Heart left ventricle (tissue), 16 donors: ENCODE measurements around the gene MIXL1. TPM values are rescaled to one million over a fixed set of nuclear protein-coding genes. Genes with fewer than 3 reads are reported as not detected.

Experiments
- ATAC-seq, 4 donors: fragments of 200-7000 bp; cut with Tn5 transposase; one replicate each; pipeline ENCODE4 v1.9.1; 2020 to 2022; ENCODE audit warnings: moderate library complexity in 4 of 4, mild to moderate bottlenecking in 3 of 4, moderate number of reproducible peaks in 1 of 4
- DNase-seq, 5 donors: peaks; one replicate each; pipeline ENCODE4 v3.0.0-alpha.2; 2020
- H3K27ac ChIP-seq, 12 donors: fragments of 200-600 bp; sonication (generic) in 4 of 12; one replicate each; pipeline versions ENCODE4 v1.5.0 to v1.8.0; 2016 to 2022; ENCODE audit warnings: mild to moderate bottlenecking in 2 of 12
- H3K27me3 ChIP-seq, 9 donors: fragments of 200-600 bp; sonication (generic) in 2 of 9; one replicate each; pipeline versions ENCODE4 v1.5.1 to v1.8.0; 2016 to 2022; ENCODE audit warnings: mild to moderate bottlenecking in 3 of 9
- H3K36me3 ChIP-seq, 9 donors: fragments of 200-600 bp; sonication (generic) in 2 of 9; one replicate each; pipeline versions ENCODE4 v1.5.0 to v1.8.0; 2018 to 2022; ENCODE audit warnings: mild to moderate bottlenecking in 2 of 9
- H3K4me1 ChIP-seq, 12 donors: fragments of 200-600 bp; sonication (generic) in 4 of 12; one replicate each; pipeline versions ENCODE4 v1.5.0 to v1.8.0; 2016 to 2022; ENCODE audit warnings: mild to moderate bottlenecking in 3 of 12
- H3K4me3 ChIP-seq, 12 donors: fragments of 200-600 bp; sonication (generic) in 4 of 12; one replicate each; pipeline versions ENCODE4 v1.5.0 to v1.8.0; 2017 to 2022; ENCODE audit warnings: mild to moderate bottlenecking in 9 of 12, moderate library complexity in 4 of 12
- H3K9me3 ChIP-seq, 12 donors: fragments of 200-600 bp; sonication (generic) in 4 of 12; one replicate each; pipeline versions ENCODE4 v1.5.0 to v1.8.0; 2016 to 2022; ENCODE audit warnings: mild to moderate bottlenecking in 1 of 12
- POLR2A ChIP-seq, 2 donors: fragments of 450-650 bp; IDR thresholded peaks; one replicate each; pipeline ENCODE4 v1.6.1; 2017; ENCODE audit warnings: antibody characterized with exemption in 2 of 2, mild to moderate bottlenecking in 2 of 2, moderate library complexity in 2 of 2
- WGBS, 4 donors: extraction: QIAGEN DNeasy Blood & Tissue Kit in 2 of 4; methylation state at CpG; one replicate each; pipeline versions ENCODE4 v1.1.5 to v1.1.7; 2013 to 2018; 5-methylcytosine and 5-hydroxymethylcytosine counted together
- intact Hi-C, 10 donors: fragments of 100-400 bp; cut with DNase I; formaldehyde crosslinking; loops; one replicate each; pipeline versions ENCODE4 v1.11.1 to v1.14.2; 2022
- polyA plus RNA-seq, 2 donors: library from polyadenylated mRNA; stranded (reverse); fragments of 200-250 nt; gene quantifications; one replicate each; pipeline ENCODE4 v1.2.3, GENCODE V29; 2013
- total RNA-seq, 9 donors: library from RNA; depleted of rRNA in 2 of 9; stranded (reverse); fragments of >200 nt in 2 of 9; fragmentation: NEBNext Ultra II Directional in 3 of 9; extraction: Animal tissue kit (Norgen Biotek cat#: 25700) in 3 of 9; gene quantifications; one replicate each; pipeline versions ENCODE4 v1.1.0 to v1.2.4, GENCODE V29; 2016 to 2023
- TF ChIP-seq, protein P1 (sequence below), 12 donors: fragments of 200-600 bp; sonication (generic) in 4 of 12; IDR thresholded peaks; one replicate each; pipeline versions ENCODE4 v1.5.0 to v1.8.0; 2018 to 2022; ENCODE audit warnings: antibody characterized with exemption in 12 of 12, mild to moderate bottlenecking in 5 of 12
- donor health status: ischemic (EF 13 %, LVEDD 7.1; RV severe dilation, severe dysfunction).
- donor health status: healthy with polysubstance abuse.
- donor health status: DM: no; HTN: yes; CAD: no.
- donor health status: DM: no; HTN: no; CAD: no.
- donor health status: ischemic (EF 25% LVEDD 6.9; RV normal size, moderate dysfunction).
- donor health status: ischemic (EF 25% LVEDD 5.7; RV mildly dilated, moderate dysfunction).
- donor health status: healthy.
- donor health status: DM: yes; HTN: yes; CAD: no.
- donor health status: ischemic (EF 35%, LVEDD 5.7; RV mildly dilated, moderate dysfunction).
- donor health status: nonischemic (EF 11% LVEDD 7.7; RV severe dilation, severe dysfunction).
- donor health status: DM: yes; HTN: yes; CAD: no.
- donor health status: PGD.
- donor health status: ischemic (EF 29% LVEDD 5.4; RV normal size, mild dysfunction).
- donor health status: nonischemic (EF 23%, LVEDD 6.1; RV moderate dilation, normal function).

The MIXL1 gene
- total and polyA plus RNA-seq, 11 donors: 0.06 to 0.84 (median 0.32) TPM; not detected in 8

- Histone ChIP-seq H3K4me3 (no peak overlapping the region), H3K4me1 (peaks cover 0 to 15% (median 0%) of the 10 kb centered on the region in 12 donors), H3K36me3 (peaks cover 0 to 15% (median 9%) of the 10 kb centered on the region in 9 donors), H3K27ac (peak overlapping the region in 4 of 12 donors; percentile 0 to 81 (median 32)), H3K27me3 (no peaks in the 10 kb centered on the region), H3K9me3 (no peaks in the 10 kb centered on the region)
- ATAC-seq (no peak), DNase-seq (no peak)
- TF ChIP-seq, protein P1, sequence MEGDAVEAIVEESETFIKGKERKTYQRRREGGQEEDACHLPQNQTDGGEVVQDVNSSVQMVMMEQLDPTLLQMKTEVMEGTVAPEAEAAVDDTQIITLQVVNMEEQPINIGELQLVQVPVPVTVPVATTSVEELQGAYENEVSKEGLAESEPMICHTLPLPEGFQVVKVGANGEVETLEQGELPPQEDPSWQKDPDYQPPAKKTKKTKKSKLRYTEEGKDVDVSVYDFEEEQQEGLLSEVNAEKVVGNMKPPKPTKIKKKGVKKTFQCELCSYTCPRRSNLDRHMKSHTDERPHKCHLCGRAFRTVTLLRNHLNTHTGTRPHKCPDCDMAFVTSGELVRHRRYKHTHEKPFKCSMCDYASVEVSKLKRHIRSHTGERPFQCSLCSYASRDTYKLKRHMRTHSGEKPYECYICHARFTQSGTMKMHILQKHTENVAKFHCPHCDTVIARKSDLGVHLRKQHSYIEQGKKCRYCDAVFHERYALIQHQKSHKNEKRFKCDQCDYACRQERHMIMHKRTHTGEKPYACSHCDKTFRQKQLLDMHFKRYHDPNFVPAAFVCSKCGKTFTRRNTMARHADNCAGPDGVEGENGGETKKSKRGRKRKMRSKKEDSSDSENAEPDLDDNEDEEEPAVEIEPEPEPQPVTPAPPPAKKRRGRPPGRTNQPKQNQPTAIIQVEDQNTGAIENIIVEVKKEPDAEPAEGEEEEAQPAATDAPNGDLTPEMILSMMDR (IDR thresholded peaks at IDR 0.05): no peak
- no peak for TF ChIP-seq POLR2A (IDR thresholded peaks at IDR 0.05)
- intact Hi-C loops: no loop called here
- WGBS, 4 donors: 62 to 72% (median 67%) methylated on average over 1 of the region's 1 CpG
Observed at GRCh38 chr1:226274138-226274537, 50.7 kb downstream of the MIXL1 start.

- intact Hi-C loops: no loop called here
- DNase-seq (no peak), ATAC-seq (no peak)
- Histone ChIP-seq H3K36me3 (peaks cover 0 to 15% (median 9%) of the 10 kb centered on the region in 9 donors), H3K9me3 (no peaks in the 10 kb centered on the region), H3K4me1 (peaks cover 0 to 13% (median 0%) of the 10 kb centered on the region in 12 donors), H3K27me3 (no peaks in the 10 kb centered on the region), H3K27ac (no peak overlapping the region), H3K4me3 (no peak overlapping the region)
- TF ChIP-seq, protein P1 (IDR thresholded peaks at IDR 0.05): no peak
- no peak for TF ChIP-seq POLR2A (IDR thresholded peaks at IDR 0.05)
- 85 to 87% (median 87%) methylated on average over 3 of the region's 3 CpGs for WGBS, 4 donors
Observed at GRCh38 chr1:226276077-226276682, 52.7 kb downstream of the MIXL1 start.

Other genes starting within 250 kb of the MIXL1 start
- gene SDE2, start 224.3 kb upstream of the MIXL1 start, total RNA-seq: 10 to 100 TPM in 8 of 9 donors, 1 to 10 TPM in 1; 9.3 to 16.4 (median 12.6) TPM
- 10 to 100 TPM in 1 of 2 donors, 1 to 10 TPM in 1; 3.7 to 12.8 TPM for gene SDE2, start 224.3 kb upstream of the MIXL1 start, polyA plus RNA-seq
- gene H3-3A, start 160.9 kb upstream of the MIXL1 start, total RNA-seq: 100 to 1,000 TPM; 241 to 386 (median 298) TPM
- 100 to 1,000 TPM; 412 to 471 TPM for gene H3-3A, start 160.9 kb upstream of the MIXL1 start, polyA plus RNA-seq
- gene ACBD3, start 36.9 kb upstream of the MIXL1 start, total RNA-seq: 10 to 100 TPM; 23.6 to 39.1 (median 28.4) TPM
- gene ACBD3, start 36.9 kb upstream of the MIXL1 start, polyA plus RNA-seq: 10 to 100 TPM in 1 of 2 donors, 1 to 10 TPM in 1; 9.3 to 24.3 TPM
- 10 to 100 TPM; 10.9 to 21.0 (median 18.0) TPM for gene LIN9, start 85.5 kb downstream of the MIXL1 start, total RNA-seq
- gene LIN9, start 85.5 kb downstream of the MIXL1 start, polyA plus RNA-seq: 10 to 100 TPM; 11.1 to 11.7 TPM
- gene PARP1, start 184.4 kb downstream of the MIXL1 start, total RNA-seq: 100 to 1,000 TPM in 8 of 9 donors, 10 to 100 TPM in 1; 98.8 to 168 (median 111) TPM
- 100 to 1,000 TPM in 1 of 2 donors, 10 to 100 TPM in 1; 50.4 to 140 TPM for gene PARP1, start 184.4 kb downstream of the MIXL1 start, polyA plus RNA-seq